ENCODE data around the gene HOXD8.

The HOXD8 gene

DNA sequence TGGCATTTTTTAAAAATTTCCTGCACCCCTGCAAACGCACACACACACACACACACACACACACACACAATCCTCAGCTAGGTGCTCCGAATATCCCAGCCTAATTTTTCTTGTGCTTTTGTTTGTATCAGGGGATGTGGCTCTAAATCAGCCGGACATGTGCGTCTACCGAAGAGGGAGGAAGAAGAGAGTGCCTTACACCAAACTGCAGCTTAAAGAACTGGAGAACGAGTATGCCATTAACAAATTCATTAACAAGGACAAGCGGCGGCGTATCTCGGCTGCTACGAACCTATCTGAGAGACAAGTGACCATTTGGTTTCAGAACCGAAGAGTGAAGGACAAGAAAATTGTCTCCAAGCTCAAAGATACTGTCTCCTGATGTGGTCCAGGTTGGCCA is 35.2 kb upstream of the HOXD8 start:
- TF ChIP-seq ZNF384 (IDR thresholded peaks at IDR 0.05) = no peak
- TF ChIP-seq NFRKB (IDR thresholded peaks at IDR 0.05) = no peak
- no peak for TF ChIP-seq SUZ12 (IDR thresholded peaks at IDR 0.05)
- no peak for TF ChIP-seq LEF1 (IDR thresholded peaks at IDR 0.05; ENCODE audit: borderline replicate concordance)
- TF ChIP-seq CTBP1 (IDR thresholded peaks at IDR 0.05; ENCODE audit: borderline replicate concordance) = no peak
- TF ChIP-seq HDGF (IDR thresholded peaks at IDR 0.05; ENCODE audit: borderline replicate concordance) = no peak
- TF ChIP-seq SP1 (IDR thresholded peaks at IDR 0.05) = no peak
- TF ChIP-seq TARDBP (IDR thresholded peaks at IDR 0.05) = no peak
- no peak for TF ChIP-seq FOXM1 (IDR thresholded peaks at IDR 0.05; ENCODE audit: borderline replicate concordance)
- no peak for TF ChIP-seq PKNOX1 (IDR thresholded peaks at IDR 0.05)
- no peak for TF ChIP-seq L3MBTL2 (conservative IDR thresholded peaks at IDR 0.05)
- no peak for TF ChIP-seq ARNT (IDR thresholded peaks at IDR 0.05)
- DNase-seq (ENCODE audit: extremely low spot score) = no peak
- ChIA-PET CTCF (interaction anchor here (0.7 to 1.0 kb wide), 4 partner anchors 9 to 1169 kb away, joined by 3 to 4 read pairs (median 3); no protein-coding TSS in a partner anchor), POLR2A (interaction anchor here (1.1 to 6.5 kb wide), 3 partner anchors 10 to 92 kb away, joined by 3 to 117 read pairs (median 6); partner anchors contain the start of genes HOXD11 and LNPK)

- ChIA-PET CTCF (interaction anchor here (1.0 kb wide), 1 partner anchor 16 kb away, joined by 3 read pairs; no protein-coding TSS in a partner anchor), POLR2A (interaction anchor here (1.4 to 6.5 kb wide), 3 partner anchors 9 to 290 kb away, joined by 3 to 117 read pairs (median 11); partner anchors contain the start of gene HOXD11)
- no peak for DNase-seq (ENCODE audit: extremely low spot score)
- TF ChIP-seq L3MBTL2 (conservative IDR thresholded peaks at IDR 0.05) (0 out of 2 replicates have a peak, but pooled peaks have one; percentile 30), ARNT (IDR thresholded peaks at IDR 0.05) (no peak)
Observed at GRCh38 chr2:176095421-176095820, 34.1 kb upstream of the HOXD8 start.

DNA sequence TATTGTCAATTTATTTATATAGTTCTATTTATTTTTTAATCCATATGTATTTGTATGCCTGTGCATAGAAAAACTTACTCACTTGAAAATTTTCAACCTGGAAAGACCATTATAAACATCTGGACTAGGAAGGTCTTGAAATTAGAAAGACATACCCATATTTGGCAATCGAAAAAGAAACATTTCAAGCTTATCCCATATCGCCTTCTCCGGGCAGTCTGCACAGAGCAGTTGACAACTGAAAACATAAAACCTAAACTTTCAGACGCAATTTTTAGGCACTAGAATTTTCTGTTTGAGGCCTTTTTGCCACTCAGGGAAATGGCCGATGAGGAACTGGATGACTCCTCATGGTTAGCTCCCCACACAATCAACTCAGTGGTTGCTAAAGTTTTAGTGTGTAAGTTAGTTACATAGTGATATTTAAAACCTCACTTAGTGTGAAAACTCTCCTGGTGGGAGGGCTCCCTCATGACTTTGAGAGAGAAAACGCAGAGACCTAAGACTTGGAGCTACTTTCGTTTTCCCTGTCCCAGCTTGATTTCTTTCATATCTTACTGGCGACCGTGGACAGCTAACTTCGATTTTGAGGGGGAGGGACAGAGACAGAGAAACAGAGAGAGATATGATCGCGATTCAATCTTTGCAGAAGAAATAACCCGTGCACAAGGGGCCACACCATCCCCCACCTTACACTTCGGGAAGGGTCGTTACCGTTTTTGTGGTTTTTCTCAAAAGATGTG is 33.1 kb upstream of the HOXD8 start:
- no peak for DNase-seq (ENCODE audit: extremely low spot score)

GRCh38 chr2:176096986-176097819 is 32.3 kb upstream of the HOXD8 start:
- peak; percentile 71 for TF ChIP-seq L3MBTL2 (conservative IDR thresholded peaks at IDR 0.05)
- no peak for TF ChIP-seq HDGF (IDR thresholded peaks at IDR 0.05; ENCODE audit: borderline replicate concordance)
- no peak for TF ChIP-seq PKNOX1 (IDR thresholded peaks at IDR 0.05)
- CTCF ChIA-PET = interaction anchor here (0.7 to 1.6 kb wide), 16 partner anchors 9 to 846 kb away, joined by 3 to 9 read pairs (median 3); no protein-coding TSS in a partner anchor
- POLR2A ChIA-PET = interaction anchor here (0.7 to 6.5 kb wide), 9 partner anchors 7 to 846 kb away, joined by 3 to 117 read pairs (median 4); partner anchors contain the start of genes HOXD11 and LNPK
- peak; percentile 76 for DNase-seq (ENCODE audit: extremely low spot score)

More for the DNA sequence above, 33.1 kb upstream of the HOXD8 start:
- POLR2A ChIA-PET = interaction anchor here (0.7 to 6.5 kb wide), 7 partner anchors 8 to 845 kb away, joined by 3 to 117 read pairs (median 8); partner anchors contain the start of genes HOXD11 and LNPK
- CTCF ChIA-PET = interaction anchor here (0.6 to 1.6 kb wide), 12 partner anchors 8 to 931 kb away, joined by 3 to 9 read pairs (median 3); no protein-coding TSS in a partner anchor
- TF ChIP-seq PKNOX1 (IDR thresholded peaks at IDR 0.05) (no peak), ZNF384 (IDR thresholded peaks at IDR 0.05) (no peak), SP1 (IDR thresholded peaks at IDR 0.05) (no peak), NFRKB (IDR thresholded peaks at IDR 0.05) (no peak), ARNT (IDR thresholded peaks at IDR 0.05) (no peak), FOXA1 (IDR thresholded peaks at IDR 0.05) (no peak), BHLHE40 (IDR thresholded peaks at IDR 0.05; ENCODE audit: borderline replicate concordance) (no peak), L3MBTL2 (conservative IDR thresholded peaks at IDR 0.05) (no peak), FOXM1 (IDR thresholded peaks at IDR 0.05; ENCODE audit: borderline replicate concordance) (no peak), TARDBP (IDR thresholded peaks at IDR 0.05) (no peak), SUZ12 (IDR thresholded peaks at IDR 0.05) (no peak), FOXK2 (IDR thresholded peaks at IDR 0.05) (no peak), LEF1 (IDR thresholded peaks at IDR 0.05; ENCODE audit: borderline replicate concordance) (no peak), HDGF (IDR thresholded peaks at IDR 0.05; ENCODE audit: borderline replicate concordance) (no peak), CTBP1 (IDR thresholded peaks at IDR 0.05; ENCODE audit: borderline replicate concordance) (no peak), ELF4 (IDR thresholded peaks at IDR 0.05) (no peak)

DNA sequence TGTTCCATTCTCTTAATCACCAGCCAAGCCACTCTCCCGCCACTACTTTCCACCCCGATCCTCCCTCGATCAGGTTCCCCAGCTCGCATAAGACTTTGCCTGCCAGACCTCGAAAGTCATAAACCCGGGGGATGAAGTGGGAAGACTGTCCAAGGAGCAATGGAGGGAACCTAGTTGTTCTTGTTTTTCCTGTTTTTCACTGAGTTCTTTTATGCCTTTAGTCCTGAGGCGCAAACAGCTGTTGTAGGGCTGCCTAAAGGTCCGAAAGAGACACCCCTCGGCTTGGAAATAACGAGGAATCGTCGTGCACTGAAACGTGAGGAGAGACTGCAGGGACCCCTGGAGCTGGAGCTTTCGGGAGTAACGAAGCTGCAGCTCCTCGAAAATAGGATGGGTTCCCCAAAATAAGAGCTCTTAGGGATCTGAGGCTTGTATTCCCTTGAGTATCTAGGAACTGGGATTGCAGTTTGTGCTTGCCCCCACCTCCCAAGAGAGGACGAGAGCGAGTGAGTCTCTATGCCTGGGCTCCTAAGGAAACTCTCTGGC is 31.6 kb upstream of the HOXD8 start:
- no peak for DNase-seq (ENCODE audit: extremely low spot score)
- POLR2A ChIA-PET = interaction anchor here (1.0 to 6.5 kb wide), 4 partner anchors 7 to 96 kb away, joined by 3 to 117 read pairs (median 9); partner anchors contain the start of genes HOXD11 and LNPK
- CTCF ChIA-PET = interaction anchor here (0.7 to 1.6 kb wide), 8 partner anchors 10 to 846 kb away, joined by 3 to 9 read pairs (median 4); no protein-coding TSS in a partner anchor
- TF ChIP-seq TARDBP (IDR thresholded peaks at IDR 0.05) (no peak), BHLHE40 (IDR thresholded peaks at IDR 0.05; ENCODE audit: borderline replicate concordance) (no peak), HDGF (IDR thresholded peaks at IDR 0.05; ENCODE audit: borderline replicate concordance) (no peak), FOXM1 (IDR thresholded peaks at IDR 0.05; ENCODE audit: borderline replicate concordance) (no peak), FOXK2 (IDR thresholded peaks at IDR 0.05) (no peak)
